GM23338 (cell line): ENCODE results near the gene C1orf52. TPM values are rescaled to one million over a fixed set of nuclear protein-coding genes. Genes with fewer than 3 reads are reported as not detected.

Experiments
- ATAC-seq: fragments of 200-7000 bp; cut with Tn5 transposase; 3 replicates; pipeline ENCODE4 v1.9.1; 2020
- DNase-seq: peaks from one replicate; pipeline ENCODE4 v3.0.0-alpha.2; 2015; ENCODE audit warnings: low spot score
- H2AFZ ChIP-seq: fragments of 200-600 bp; sonication (generic); 2 replicates; pipeline ENCODE4 v1.8.0; 2016; ENCODE audit warnings: antibody characterized with exemption, mild to moderate bottlenecking, moderate library complexity
- H3F3A ChIP-seq: fragments of 200-600 bp; sonication (generic); replicated peaks from 2 replicates; pipeline ENCODE4 v1.8.0; 2017; ENCODE audit warnings: antibody characterized with exemption, mixed run types, low read depth
- H3K27ac ChIP-seq: fragments of 200-600 bp; sonication (generic); 2 replicates; pipeline ENCODE4 v1.6.1; 2016; ENCODE audit warnings: low read depth
- H3K27me3 ChIP-seq: fragments of 200-600 bp; sonication (generic); 2 replicates; pipeline ENCODE4 v1.8.0; 2016; ENCODE audit warnings: mild to moderate bottlenecking, mixed run types, moderate library complexity; ENCODE audit not compliant: insufficient read depth
- H3K36me3 ChIP-seq: fragments of 200-600 bp; sonication (generic); 2 replicates; pipeline ENCODE4 v1.8.0; 2016; ENCODE audit warnings: mild to moderate bottlenecking; ENCODE audit not compliant: insufficient read depth
- H3K4me1 ChIP-seq: fragments of 200-600 bp; sonication (generic); 2 replicates; pipeline ENCODE4 v1.8.0; 2016; ENCODE audit warnings: mild to moderate bottlenecking, moderate library complexity; ENCODE audit not compliant: insufficient read depth
- H3K4me2 ChIP-seq: fragments of 200-600 bp; sonication (generic); 2 replicates; pipeline ENCODE4 v1.7.1; 2017; ENCODE audit warnings: mixed run types
- H3K4me3 ChIP-seq: fragments of 200-600 bp; sonication (generic); 2 replicates; pipeline ENCODE4 v1.6.1; 2016; ENCODE audit warnings: mixed run types
- H3K79me2 ChIP-seq: fragments of 200-600 bp; sonication (generic); replicated peaks from 2 replicates; pipeline ENCODE4 v1.8.0; 2017; ENCODE audit warnings: mild to moderate bottlenecking; ENCODE audit not compliant: insufficient read depth
- H3K9me2 ChIP-seq: fragments of 200-600 bp; sonication (generic); 2 replicates; pipeline ENCODE4 v1.8.0; 2017; ENCODE audit not compliant: insufficient read depth
- H4K20me1 ChIP-seq: fragments of 200-600 bp; sonication (generic); replicated peaks from 2 replicates; pipeline ENCODE4 v1.8.0; 2017; ENCODE audit warnings: mild to moderate bottlenecking; ENCODE audit not compliant: insufficient read depth
- H3K27ac Mint-ChIP-seq: 2 replicates; pipeline ENCODE4 v1.8.0; 2020; ENCODE audit warnings: inconsistent platforms, mild to moderate bottlenecking, moderate library complexity, mixed read lengths
- H3K27me3 Mint-ChIP-seq: 3 replicates; pipeline ENCODE4 v1.8.0; 2022; ENCODE audit warnings: low read depth, mild to moderate bottlenecking, moderate library complexity, mixed read lengths, inconsistent platforms; ENCODE audit not compliant: insufficient read depth, poor library complexity
- H3K36me3 Mint-ChIP-seq: 3 replicates; pipeline ENCODE4 v1.8.0; 2021; ENCODE audit warnings: low read depth, mild to moderate bottlenecking, inconsistent platforms, moderate library complexity, mixed read lengths
- H3K4me1 Mint-ChIP-seq: 3 replicates; pipeline ENCODE4 v1.8.0; 2020; ENCODE audit warnings: mild to moderate bottlenecking, inconsistent platforms, mixed read lengths
- H3K4me3 Mint-ChIP-seq: 3 replicates; pipeline ENCODE4 v1.8.0; 2021; ENCODE audit warnings: moderate library complexity, mild to moderate bottlenecking, inconsistent platforms, mixed read lengths
- H3K9me3 Mint-ChIP-seq: 3 replicates; pipeline ENCODE4 v1.8.0; 2020; ENCODE audit warnings: moderate library complexity, mild to moderate bottlenecking, inconsistent platforms, mixed read lengths
- CREB1 ChIP-seq: fragments of 250-450 bp; sonication (Bioruptor Pico); IDR thresholded peaks from 2 replicates; pipeline ENCODE4 v1.5.0; 2020; ENCODE audit warnings: low read depth, mild to moderate bottlenecking, moderate library complexity
- EZH2 ChIP-seq: fragments of 200-600 bp; sonication (generic); IDR thresholded peaks from one replicate; pipeline ENCODE4 v1.8.0; 2017; ENCODE audit warnings: antibody characterized with exemption, mild to moderate bottlenecking, low read depth; ENCODE audit not compliant: unreplicated experiment
- EZH2phosphoT487 ChIP-seq: fragments of 200-600 bp; sonication (generic); IDR thresholded peaks from one replicate; pipeline ENCODE4 v1.8.1; 2018; ENCODE audit warnings: antibody characterized with exemption; ENCODE audit not compliant: unreplicated experiment
- JUNB ChIP-seq: IDR thresholded peaks from one replicate; pipeline ENCODE4 v1.6.1; 2016; ENCODE audit warnings: antibody characterized with exemption; ENCODE audit not compliant: unreplicated experiment
- NANOG ChIP-seq: IDR thresholded peaks from 2 replicates; pipeline ENCODE4 v1.6.1; 2016; ENCODE audit warnings: antibody characterized with exemption, borderline replicate concordance
- POLR2AphosphoS5 ChIP-seq: IDR thresholded peaks from 2 replicates; pipeline ENCODE4 v1.6.1; 2016; ENCODE audit warnings: antibody characterized with exemption, low read depth
- STAT1 ChIP-seq: IDR thresholded peaks from one replicate; pipeline ENCODE4 v1.6.1; 2016; ENCODE audit warnings: antibody characterized with exemption; ENCODE audit not compliant: unreplicated experiment
- ZNF114 ChIP-seq: fragments of 250-450 bp; sonication (Bioruptor Pico); IDR thresholded peaks from 2 replicates; pipeline ENCODE4 v1.5.0; 2020; ENCODE audit warnings: mild to moderate bottlenecking, moderate library complexity
- ZNF331 ChIP-seq: fragments of 250-450 bp; sonication (Bioruptor Pico); IDR thresholded peaks from 2 replicates; pipeline ENCODE4 v1.5.0; 2020; ENCODE audit warnings: low read depth, mild to moderate bottlenecking, moderate library complexity
- polyA plus RNA-seq: library from polyadenylated mRNA; unstranded; fragments of >200 nt; fragmentation: Nextera tagmentation; extraction: Ambion mirVana; gene quantifications from 2 replicates; pipeline ENCODE4 v1.2.1, GENCODE V29; 2016
- total RNA-seq: library from RNA; depleted of rRNA; stranded (reverse); fragments of >200 nt; shearing (Covaris generic); gene quantifications from 2 replicates; pipeline ENCODE4 v1.2.3, GENCODE V29; 2014
- TF ChIP-seq, protein P1 (sequence below), 2 experiments: fragments of 200-600 bp in 1 of 2; sonication (generic) in 1 of 2; conservative IDR thresholded peaks; 2 replicates each; pipeline versions ENCODE4 v1.5.1 to v1.6.1; 2016 to 2017; ENCODE audit warnings: antibody characterized with exemption in 2 of 2, low read depth in 2 of 2, mild to moderate bottlenecking in 2 of 2, moderate library complexity in 1 of 2
- TF ChIP-seq, protein P2 (sequence below): fragments of 250-450 bp; sonication (Bioruptor Pico); IDR thresholded peaks from 2 replicates; pipeline ENCODE4 v1.5.0; 2020; ENCODE audit warnings: mild to moderate bottlenecking, moderate library complexity
- TF ChIP-seq, protein P3 (sequence below): IDR thresholded peaks from one replicate; pipeline ENCODE4 v1.6.1; 2018; ENCODE audit warnings: antibody characterized with exemption; ENCODE audit not compliant: unreplicated experiment
- TF ChIP-seq, protein P4 (sequence below): IDR thresholded peaks from 2 replicates; pipeline ENCODE4 v1.6.1; 2016; ENCODE audit warnings: antibody characterized with exemption

Gene C1orf52
- total and polyA plus RNA-seq, 2 experiments from 2014 or later, result 35.6 to 102 TPM

DNA sequence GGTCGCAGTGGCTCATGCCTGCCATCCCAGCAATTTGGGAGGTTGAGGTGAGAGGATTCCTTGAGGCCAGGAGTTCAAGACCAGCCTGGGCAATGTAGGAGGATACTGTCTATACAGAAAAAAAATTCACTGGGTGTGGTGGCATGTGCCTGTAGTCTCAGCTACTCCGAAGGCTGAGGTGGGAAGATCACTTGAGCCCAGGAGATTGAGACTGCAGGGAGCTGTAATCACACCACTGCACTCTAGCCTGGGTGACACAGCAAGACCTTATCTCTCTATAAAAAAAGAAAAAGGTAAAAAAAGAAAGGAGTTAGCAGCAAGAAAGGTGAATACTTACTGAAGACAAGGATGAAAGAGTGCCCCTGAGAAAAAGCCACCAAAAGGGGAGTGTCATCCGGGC is 40.7 kb upstream of the C1orf52 start:
- no peaks in the 10 kb centered on the region for H3K4me1 ChIP-seq
- no peak for TF ChIP-seq ZNF331 (CRISPR knock-in tag)
- TF ChIP-seq, protein P1, sequence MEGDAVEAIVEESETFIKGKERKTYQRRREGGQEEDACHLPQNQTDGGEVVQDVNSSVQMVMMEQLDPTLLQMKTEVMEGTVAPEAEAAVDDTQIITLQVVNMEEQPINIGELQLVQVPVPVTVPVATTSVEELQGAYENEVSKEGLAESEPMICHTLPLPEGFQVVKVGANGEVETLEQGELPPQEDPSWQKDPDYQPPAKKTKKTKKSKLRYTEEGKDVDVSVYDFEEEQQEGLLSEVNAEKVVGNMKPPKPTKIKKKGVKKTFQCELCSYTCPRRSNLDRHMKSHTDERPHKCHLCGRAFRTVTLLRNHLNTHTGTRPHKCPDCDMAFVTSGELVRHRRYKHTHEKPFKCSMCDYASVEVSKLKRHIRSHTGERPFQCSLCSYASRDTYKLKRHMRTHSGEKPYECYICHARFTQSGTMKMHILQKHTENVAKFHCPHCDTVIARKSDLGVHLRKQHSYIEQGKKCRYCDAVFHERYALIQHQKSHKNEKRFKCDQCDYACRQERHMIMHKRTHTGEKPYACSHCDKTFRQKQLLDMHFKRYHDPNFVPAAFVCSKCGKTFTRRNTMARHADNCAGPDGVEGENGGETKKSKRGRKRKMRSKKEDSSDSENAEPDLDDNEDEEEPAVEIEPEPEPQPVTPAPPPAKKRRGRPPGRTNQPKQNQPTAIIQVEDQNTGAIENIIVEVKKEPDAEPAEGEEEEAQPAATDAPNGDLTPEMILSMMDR (conservative IDR thresholded peaks at IDR 0.05; ENCODE audit: low read depth in 2 of 2), result no peak
- no peak for TF ChIP-seq CREB1 (CRISPR knock-in tag)
- no peak for TF ChIP-seq POLR2AphosphoS5
- TF ChIP-seq EZH2, result no peak
- no peak for TF ChIP-seq ZNF114 (CRISPR knock-in tag)
- TF ChIP-seq, protein P2, sequence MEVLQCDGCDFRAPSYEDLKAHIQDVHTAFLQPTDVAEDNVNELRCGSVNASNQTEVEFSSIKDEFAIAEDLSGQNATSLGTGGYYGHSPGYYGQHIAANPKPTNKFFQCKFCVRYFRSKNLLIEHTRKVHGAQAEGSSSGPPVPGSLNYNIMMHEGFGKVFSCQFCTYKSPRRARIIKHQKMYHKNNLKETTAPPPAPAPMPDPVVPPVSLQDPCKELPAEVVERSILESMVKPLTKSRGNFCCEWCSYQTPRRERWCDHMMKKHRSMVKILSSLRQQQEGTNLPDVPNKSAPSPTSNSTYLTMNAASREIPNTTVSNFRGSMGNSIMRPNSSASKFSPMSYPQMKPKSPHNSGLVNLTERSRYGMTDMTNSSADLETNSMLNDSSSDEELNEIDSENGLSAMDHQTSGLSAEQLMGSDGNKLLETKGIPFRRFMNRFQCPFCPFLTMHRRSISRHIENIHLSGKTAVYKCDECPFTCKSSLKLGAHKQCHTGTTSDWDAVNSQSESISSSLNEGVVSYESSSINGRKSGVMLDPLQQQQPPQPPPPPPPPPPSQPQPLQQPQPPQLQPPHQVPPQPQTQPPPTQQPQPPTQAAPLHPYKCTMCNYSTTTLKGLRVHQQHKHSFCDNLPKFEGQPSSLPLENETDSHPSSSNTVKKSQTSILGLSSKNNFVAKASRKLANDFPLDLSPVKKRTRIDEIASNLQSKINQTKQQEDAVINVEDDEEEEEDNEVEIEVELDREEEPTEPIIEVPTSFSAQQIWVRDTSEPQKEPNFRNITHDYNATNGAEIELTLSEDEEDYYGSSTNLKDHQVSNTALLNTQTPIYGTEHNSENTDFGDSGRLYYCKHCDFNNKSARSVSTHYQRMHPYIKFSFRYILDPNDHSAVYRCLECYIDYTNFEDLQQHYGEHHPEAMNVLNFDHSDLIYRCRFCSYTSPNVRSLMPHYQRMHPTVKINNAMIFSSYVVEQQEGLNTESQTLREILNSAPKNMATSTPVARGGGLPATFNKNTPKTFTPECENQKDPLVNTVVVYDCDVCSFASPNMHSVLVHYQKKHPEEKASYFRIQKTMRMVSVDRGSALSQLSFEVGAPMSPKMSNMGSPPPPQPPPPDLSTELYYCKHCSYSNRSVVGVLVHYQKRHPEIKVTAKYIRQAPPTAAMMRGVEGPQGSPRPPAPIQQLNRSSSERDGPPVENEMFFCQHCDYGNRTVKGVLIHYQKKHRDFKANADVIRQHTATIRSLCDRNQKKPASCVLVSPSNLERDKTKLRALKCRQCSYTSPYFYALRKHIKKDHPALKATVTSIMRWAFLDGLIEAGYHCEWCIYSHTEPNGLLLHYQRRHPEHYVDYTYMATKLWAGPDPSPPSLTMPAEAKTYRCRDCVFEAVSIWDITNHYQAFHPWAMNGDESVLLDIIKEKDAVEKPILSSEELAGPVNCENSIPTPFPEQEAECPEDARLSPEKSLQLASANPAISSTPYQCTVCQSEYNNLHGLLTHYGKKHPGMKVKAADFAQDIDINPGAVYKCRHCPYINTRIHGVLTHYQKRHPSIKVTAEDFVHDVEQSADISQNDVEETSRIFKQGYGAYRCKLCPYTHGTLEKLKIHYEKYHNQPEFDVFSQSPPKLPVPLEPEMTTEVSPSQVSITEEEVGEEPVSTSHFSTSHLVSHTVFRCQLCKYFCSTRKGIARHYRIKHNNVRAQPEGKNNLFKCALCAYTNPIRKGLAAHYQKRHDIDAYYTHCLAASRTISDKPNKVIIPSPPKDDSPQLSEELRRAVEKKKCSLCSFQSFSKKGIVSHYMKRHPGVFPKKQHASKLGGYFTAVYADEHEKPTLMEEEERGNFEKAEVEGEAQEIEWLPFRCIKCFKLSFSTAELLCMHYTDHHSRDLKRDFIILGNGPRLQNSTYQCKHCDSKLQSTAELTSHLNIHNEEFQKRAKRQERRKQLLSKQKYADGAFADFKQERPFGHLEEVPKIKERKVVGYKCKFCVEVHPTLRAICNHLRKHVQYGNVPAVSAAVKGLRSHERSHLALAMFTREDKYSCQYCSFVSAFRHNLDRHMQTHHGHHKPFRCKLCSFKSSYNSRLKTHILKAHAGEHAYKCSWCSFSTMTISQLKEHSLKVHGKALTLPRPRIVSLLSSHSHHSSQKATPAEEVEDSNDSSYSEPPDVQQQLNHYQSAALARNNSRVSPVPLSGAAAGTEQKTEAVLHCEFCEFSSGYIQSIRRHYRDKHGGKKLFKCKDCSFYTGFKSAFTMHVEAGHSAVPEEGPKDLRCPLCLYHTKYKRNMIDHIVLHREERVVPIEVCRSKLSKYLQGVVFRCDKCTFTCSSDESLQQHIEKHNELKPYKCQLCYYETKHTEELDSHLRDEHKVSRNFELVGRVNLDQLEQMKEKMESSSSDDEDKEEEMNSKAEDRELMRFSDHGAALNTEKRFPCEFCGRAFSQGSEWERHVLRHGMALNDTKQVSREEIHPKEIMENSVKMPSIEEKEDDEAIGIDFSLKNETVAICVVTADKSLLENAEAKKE, result no peak
- TF ChIP-seq, protein P3, sequence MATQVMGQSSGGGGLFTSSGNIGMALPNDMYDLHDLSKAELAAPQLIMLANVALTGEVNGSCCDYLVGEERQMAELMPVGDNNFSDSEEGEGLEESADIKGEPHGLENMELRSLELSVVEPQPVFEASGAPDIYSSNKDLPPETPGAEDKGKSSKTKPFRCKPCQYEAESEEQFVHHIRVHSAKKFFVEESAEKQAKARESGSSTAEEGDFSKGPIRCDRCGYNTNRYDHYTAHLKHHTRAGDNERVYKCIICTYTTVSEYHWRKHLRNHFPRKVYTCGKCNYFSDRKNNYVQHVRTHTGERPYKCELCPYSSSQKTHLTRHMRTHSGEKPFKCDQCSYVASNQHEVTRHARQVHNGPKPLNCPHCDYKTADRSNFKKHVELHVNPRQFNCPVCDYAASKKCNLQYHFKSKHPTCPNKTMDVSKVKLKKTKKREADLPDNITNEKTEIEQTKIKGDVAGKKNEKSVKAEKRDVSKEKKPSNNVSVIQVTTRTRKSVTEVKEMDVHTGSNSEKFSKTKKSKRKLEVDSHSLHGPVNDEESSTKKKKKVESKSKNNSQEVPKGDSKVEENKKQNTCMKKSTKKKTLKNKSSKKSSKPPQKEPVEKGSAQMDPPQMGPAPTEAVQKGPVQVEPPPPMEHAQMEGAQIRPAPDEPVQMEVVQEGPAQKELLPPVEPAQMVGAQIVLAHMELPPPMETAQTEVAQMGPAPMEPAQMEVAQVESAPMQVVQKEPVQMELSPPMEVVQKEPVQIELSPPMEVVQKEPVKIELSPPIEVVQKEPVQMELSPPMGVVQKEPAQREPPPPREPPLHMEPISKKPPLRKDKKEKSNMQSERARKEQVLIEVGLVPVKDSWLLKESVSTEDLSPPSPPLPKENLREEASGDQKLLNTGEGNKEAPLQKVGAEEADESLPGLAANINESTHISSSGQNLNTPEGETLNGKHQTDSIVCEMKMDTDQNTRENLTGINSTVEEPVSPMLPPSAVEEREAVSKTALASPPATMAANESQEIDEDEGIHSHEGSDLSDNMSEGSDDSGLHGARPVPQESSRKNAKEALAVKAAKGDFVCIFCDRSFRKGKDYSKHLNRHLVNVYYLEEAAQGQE, result no peak
- TF ChIP-seq STAT1, result no peak
- TF ChIP-seq EZH2phosphoT487, result no peak
- TF ChIP-seq, protein P4, sequence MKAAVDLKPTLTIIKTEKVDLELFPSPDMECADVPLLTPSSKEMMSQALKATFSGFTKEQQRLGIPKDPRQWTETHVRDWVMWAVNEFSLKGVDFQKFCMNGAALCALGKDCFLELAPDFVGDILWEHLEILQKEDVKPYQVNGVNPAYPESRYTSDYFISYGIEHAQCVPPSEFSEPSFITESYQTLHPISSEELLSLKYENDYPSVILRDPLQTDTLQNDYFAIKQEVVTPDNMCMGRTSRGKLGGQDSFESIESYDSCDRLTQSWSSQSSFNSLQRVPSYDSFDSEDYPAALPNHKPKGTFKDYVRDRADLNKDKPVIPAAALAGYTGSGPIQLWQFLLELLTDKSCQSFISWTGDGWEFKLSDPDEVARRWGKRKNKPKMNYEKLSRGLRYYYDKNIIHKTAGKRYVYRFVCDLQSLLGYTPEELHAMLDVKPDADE, result no peak
- TF ChIP-seq JUNB, result no peak
- no peak for TF ChIP-seq NANOG
- peaks cover 5% of the 10 kb centered on the region; the same call in 1 of the 2 replicates for H3K9me2 ChIP-seq
- ATAC-seq, result no peak
- Mint-ChIP-seq H3K27me3 (peaks cover 4% of the 10 kb centered on the region), H3K4me1 (peaks cover 8% of the 10 kb centered on the region), H3K27ac (no peak overlapping the region), H3K9me3 (no peaks in the 10 kb centered on the region), H3K4me3 (no peak overlapping the region), H3K36me3 (no peaks in the 10 kb centered on the region)
- H3K4me2 ChIP-seq, result no peak overlapping the region
- H3K79me2 ChIP-seq, result no peaks in the 10 kb centered on the region
- no peak overlapping the region for H2AFZ ChIP-seq
- H3F3A ChIP-seq, result no peaks in the 10 kb centered on the region
- no peaks in the 10 kb centered on the region for H4K20me1 ChIP-seq
- H3K27ac ChIP-seq, result no peak overlapping the region
- no peaks in the 10 kb centered on the region; the same call in 1 of the 2 replicates for H3K36me3 ChIP-seq
- no peak overlapping the region for H3K4me3 ChIP-seq
- H3K27me3 ChIP-seq, result no peaks in the 10 kb centered on the region
- no peak for DNase-seq
